KMS-11 (cell line): ENCODE results near the gene RWDD3.

ENCODE experiments used
- H2AFZ ChIP-seq: fragments of 200-600 bp; sonication (generic); 2 replicates; pipeline ENCODE4 v1.6.1; 2016; ENCODE audit warnings: antibody characterized with exemption, mixed run types, low read depth
- H3K27ac ChIP-seq: fragments of 200-600 bp; sonication (generic); 2 replicates; pipeline ENCODE4 v1.6.1; 2016; ENCODE audit warnings: mild to moderate bottlenecking, mixed run types
- H3K27me3 ChIP-seq: fragments of 200-600 bp; sonication (generic); 2 replicates; pipeline ENCODE4 v1.6.1; 2017; ENCODE audit warnings: mild to moderate bottlenecking, low read depth, mixed run types, moderate library complexity; ENCODE audit not compliant: insufficient read depth
- H3K36me3 ChIP-seq: fragments of 200-600 bp; sonication (generic); 2 replicates; pipeline ENCODE4 v1.6.1; 2017; ENCODE audit warnings: mild to moderate bottlenecking, mixed run types; ENCODE audit not compliant: insufficient read depth
- H3K4me1 ChIP-seq: fragments of 200-600 bp; sonication (generic); 2 replicates; pipeline ENCODE4 v1.6.1; 2016; ENCODE audit warnings: mild to moderate bottlenecking, low read depth, mixed run types; ENCODE audit not compliant: poor library complexity, severe bottlenecking
- H3K4me2 ChIP-seq: fragments of 200-600 bp; sonication (generic); 2 replicates; pipeline ENCODE4 v1.7.0; 2016; ENCODE audit warnings: mild to moderate bottlenecking, mixed run types
- H3K4me3 ChIP-seq: fragments of 200-600 bp; sonication (generic); IDR thresholded peaks from 2 replicates; pipeline ENCODE4 v1.6.1; 2017; ENCODE audit warnings: low read depth, low read length, mixed read lengths; ENCODE audit not compliant: insufficient read depth
- H3K79me2 ChIP-seq: fragments of 200-600 bp; sonication (generic); 2 replicates; pipeline ENCODE4 v1.6.1; 2016; ENCODE audit warnings: low read depth, mixed run types; ENCODE audit not compliant: insufficient read depth
- H3K9ac ChIP-seq: fragments of 200-600 bp; sonication (generic); 2 replicates; pipeline ENCODE4 v1.6.1; 2016; ENCODE audit warnings: mild to moderate bottlenecking, mixed run types
- H4K20me1 ChIP-seq: fragments of 200-600 bp; sonication (generic); 2 replicates; pipeline ENCODE4 v1.6.1; 2016; ENCODE audit warnings: mild to moderate bottlenecking, mixed run types; ENCODE audit not compliant: insufficient read depth
- TF ChIP-seq, protein P1 (sequence below): fragments of 200-600 bp; sonication (generic); conservative IDR thresholded peaks from 2 replicates; pipeline ENCODE4 v1.6.1; 2017; ENCODE audit warnings: low read depth, mild to moderate bottlenecking, antibody characterized with exemption, low read length, moderate library complexity, mixed read lengths

RWDD3 gene

DNA sequence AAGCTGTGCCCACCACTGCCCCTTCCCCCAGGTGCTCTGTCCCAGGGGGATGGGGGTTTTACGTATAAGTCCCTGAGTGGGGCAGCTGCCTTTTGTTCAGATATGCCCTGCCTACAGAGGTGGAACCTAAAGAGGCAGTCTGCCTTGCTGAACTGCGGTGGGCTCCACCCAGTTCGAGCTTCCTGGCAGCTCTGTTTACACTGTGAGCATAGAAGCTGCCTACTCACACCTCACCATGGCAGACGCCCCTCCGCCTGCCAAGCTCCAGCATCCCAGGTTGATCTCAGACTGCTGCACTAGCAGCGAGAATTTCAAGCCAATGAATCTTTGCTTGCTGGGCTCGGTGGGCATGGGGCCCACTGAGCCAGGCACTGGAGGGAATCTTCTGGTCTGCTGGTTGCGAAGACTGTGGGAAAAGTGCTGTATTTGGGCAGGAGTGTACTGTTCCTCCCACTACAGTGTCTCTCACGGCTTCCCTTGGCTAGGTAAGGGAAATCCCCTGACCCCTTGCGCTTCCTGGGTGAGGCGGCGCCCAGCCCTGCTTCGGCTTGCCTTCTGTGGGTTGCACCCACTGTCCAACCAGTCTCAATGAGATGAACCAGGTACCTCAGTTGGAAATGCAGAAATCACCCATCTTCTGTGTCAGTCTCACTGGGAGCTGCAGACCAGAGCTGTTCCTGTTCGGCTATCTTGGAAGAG is 17.6 kb upstream of the RWDD3 start:
- TF ChIP-seq, protein P1, sequence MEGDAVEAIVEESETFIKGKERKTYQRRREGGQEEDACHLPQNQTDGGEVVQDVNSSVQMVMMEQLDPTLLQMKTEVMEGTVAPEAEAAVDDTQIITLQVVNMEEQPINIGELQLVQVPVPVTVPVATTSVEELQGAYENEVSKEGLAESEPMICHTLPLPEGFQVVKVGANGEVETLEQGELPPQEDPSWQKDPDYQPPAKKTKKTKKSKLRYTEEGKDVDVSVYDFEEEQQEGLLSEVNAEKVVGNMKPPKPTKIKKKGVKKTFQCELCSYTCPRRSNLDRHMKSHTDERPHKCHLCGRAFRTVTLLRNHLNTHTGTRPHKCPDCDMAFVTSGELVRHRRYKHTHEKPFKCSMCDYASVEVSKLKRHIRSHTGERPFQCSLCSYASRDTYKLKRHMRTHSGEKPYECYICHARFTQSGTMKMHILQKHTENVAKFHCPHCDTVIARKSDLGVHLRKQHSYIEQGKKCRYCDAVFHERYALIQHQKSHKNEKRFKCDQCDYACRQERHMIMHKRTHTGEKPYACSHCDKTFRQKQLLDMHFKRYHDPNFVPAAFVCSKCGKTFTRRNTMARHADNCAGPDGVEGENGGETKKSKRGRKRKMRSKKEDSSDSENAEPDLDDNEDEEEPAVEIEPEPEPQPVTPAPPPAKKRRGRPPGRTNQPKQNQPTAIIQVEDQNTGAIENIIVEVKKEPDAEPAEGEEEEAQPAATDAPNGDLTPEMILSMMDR = no peak
- Histone ChIP-seq H3K4me1 (no peaks in the 10 kb centered on the region), H3K9ac (no peak overlapping the region), H3K36me3 (no peaks in the 10 kb centered on the region), H3K79me2 (no peaks in the 10 kb centered on the region), H3K27me3 (no peaks in the 10 kb centered on the region), H3K4me3 (no peak overlapping the region), H2AFZ (no peak overlapping the region), H4K20me1 (no peaks in the 10 kb centered on the region), H3K27ac (no peak overlapping the region), H3K4me2 (no peak overlapping the region)

DNA sequence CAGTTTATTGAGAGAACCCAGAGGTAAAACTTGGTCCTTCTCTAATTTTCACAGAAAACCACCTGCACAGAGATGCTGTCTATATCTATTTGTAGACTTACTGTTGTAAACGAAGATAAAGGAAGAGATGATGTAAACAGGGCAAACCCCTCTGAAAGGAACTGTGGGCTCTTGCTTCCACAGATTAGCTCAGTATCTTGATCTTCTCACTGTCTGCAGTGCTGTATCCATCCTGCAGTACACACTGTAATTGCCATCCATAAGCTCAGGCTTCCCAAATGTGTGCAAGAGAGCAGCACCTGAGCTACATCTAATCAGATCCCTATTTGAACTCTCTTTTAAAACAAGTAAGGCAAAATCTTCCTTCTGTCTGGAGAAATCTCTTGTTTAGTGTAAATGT is 16.6 kb upstream of the RWDD3 start:
- no peaks in the 10 kb centered on the region for H3K79me2 ChIP-seq
- no peak overlapping the region for H2AFZ ChIP-seq
- H3K27me3 ChIP-seq = no peaks in the 10 kb centered on the region
- H3K27ac ChIP-seq = no peak overlapping the region
- H3K4me2 ChIP-seq = no peak overlapping the region
- no peak overlapping the region for H3K4me3 ChIP-seq
- no peak overlapping the region for H3K9ac ChIP-seq
- no peaks in the 10 kb centered on the region for H3K4me1 ChIP-seq
- H4K20me1 ChIP-seq = no peaks in the 10 kb centered on the region
- TF ChIP-seq, protein P1 = no peak
- no peaks in the 10 kb centered on the region for H3K36me3 ChIP-seq

DNA sequence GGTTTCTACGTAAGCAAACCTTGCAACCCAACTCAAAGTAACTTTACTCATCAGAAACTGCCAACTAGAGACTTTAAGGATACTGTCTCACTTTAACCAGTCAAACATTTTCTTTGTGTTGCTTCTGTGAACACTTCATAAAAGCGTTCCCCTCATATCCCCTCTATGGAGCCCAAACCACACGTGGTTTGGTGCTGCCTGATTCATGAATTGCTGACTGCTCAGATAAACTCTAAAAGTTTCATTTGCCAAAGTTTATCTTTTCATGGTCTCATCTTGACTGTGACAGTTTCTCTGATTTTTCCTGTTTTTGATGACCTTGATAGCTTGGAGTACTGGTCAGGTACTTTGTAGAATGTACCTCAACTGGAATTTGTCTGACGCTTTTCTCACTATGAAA is 14.6 kb upstream of the RWDD3 start:
- TF ChIP-seq, protein P1 = no peak
- Histone ChIP-seq H3K79me2 (no peaks in the 10 kb centered on the region), H3K27me3 (no peaks in the 10 kb centered on the region), H3K9ac (no peak overlapping the region), H3K4me3 (no peak overlapping the region), H3K27ac (no peak overlapping the region), H4K20me1 (no peaks in the 10 kb centered on the region), H3K4me1 (no peaks in the 10 kb centered on the region), H3K36me3 (no peaks in the 10 kb centered on the region), H3K4me2 (no peak overlapping the region), H2AFZ (no peak overlapping the region)

DNA sequence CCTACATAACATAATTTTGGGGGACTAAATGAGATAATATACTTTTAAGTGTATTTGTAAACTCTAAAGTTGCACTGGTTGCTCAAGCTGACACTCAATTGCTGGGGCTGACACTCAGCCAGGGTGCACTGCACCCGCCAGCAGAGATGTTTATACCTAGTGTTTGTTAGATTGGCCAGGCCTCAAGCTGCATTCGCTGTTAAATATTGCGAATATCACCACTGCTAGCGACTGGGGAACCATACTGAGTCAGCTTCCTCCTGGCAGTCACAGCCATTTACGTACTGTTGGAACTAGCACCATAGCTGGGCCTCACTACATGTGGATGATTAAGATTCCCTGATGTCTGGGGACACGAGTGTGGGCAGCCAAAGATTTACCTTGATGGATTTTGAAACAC is 12.7 kb upstream of the RWDD3 start:
- Histone ChIP-seq H3K4me3 (no peak overlapping the region), H3K27me3 (no peaks in the 10 kb centered on the region), H3K27ac (no peak overlapping the region), H3K4me2 (no peak overlapping the region), H3K9ac (no peak overlapping the region), H3K79me2 (no peaks in the 10 kb centered on the region), H3K4me1 (no peaks in the 10 kb centered on the region), H3K36me3 (no peaks in the 10 kb centered on the region), H4K20me1 (no peaks in the 10 kb centered on the region), H2AFZ (no peak overlapping the region)
- TF ChIP-seq, protein P1 = no peak
